Progenitor cell of endocrine pancreas (in vitro differentiated cells): ENCODE results near the gene GPRIN3. TPM values are rescaled to one million over a fixed set of nuclear protein-coding genes. Genes with fewer than 3 reads are reported as not detected.
A peak's percentile ranks its signal among the peaks of the same experiment; 100 is the strongest.
"Not testable (repeated sequence)": the region's sequence is repeated elsewhere in the genome, so short reads cannot be mapped to it uniquely, and the experiment has no call there.

Source experiments
- DNase-seq: peaks from one replicate; pipeline ENCODE4 v3.0.0; 2021; ENCODE audit warnings: low spot score; ENCODE audit not compliant: unreplicated experiment
- H3K27ac Mint-ChIP-seq: 2 replicates; pipeline ENCODE4 v1.8.0; 2021; ENCODE audit warnings: mild to moderate bottlenecking, moderate library complexity, mixed read lengths
- H3K27me3 Mint-ChIP-seq: 2 replicates; pipeline ENCODE4 v1.8.0; 2021; ENCODE audit warnings: mixed read lengths
- H3K36me3 Mint-ChIP-seq: 2 replicates; pipeline ENCODE4 v1.8.0; 2022; ENCODE audit warnings: mixed read lengths; ENCODE audit not compliant: insufficient read depth
- H3K4me1 Mint-ChIP-seq: 2 replicates; pipeline ENCODE4 v1.8.0; 2021; ENCODE audit warnings: low read depth, mixed read lengths
- H3K4me3 Mint-ChIP-seq: 2 replicates; pipeline ENCODE4 v1.8.0; 2021; ENCODE audit warnings: low read depth, mild to moderate bottlenecking, moderate library complexity, mixed read lengths
- H3K9me3 Mint-ChIP-seq: 2 replicates; pipeline ENCODE4 v1.8.0; 2021; ENCODE audit warnings: low read depth, mixed read lengths
- total RNA-seq: library from RNA; stranded (reverse); gene quantifications from 2 replicates; pipeline ENCODE4 v1.2.1, GENCODE V29; 2021
- TF ChIP-seq, protein P1 (sequence below): fragments of 200-600 bp; sonication (generic); IDR thresholded peaks from one replicate; pipeline ENCODE4 v1.5.0; 2021; ENCODE audit warnings: antibody characterized with exemption, mild to moderate bottlenecking; ENCODE audit not compliant: unreplicated experiment

GPRIN3 gene
- total RNA-seq, 1 donor from 2014 or later, result 16.0 TPM

DNA sequence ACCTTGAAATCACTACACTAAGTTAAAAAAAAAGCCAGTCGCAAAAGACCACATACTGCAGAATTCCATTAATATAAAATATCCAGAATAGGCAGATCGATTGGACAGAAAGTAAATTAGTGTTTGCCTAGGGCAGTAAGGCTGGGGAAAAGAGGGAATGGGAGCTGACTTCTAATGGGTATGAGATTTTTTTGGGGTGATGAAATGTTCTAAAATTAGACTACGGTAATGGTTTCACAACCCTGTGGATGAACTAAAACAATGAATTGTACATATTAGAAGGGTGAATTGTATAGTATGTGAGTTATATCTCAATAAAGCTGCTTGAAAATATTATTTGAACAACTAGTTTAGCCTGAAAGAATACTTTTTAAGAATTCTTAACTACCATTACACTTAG lies 6.7 kb upstream of the GPRIN3 start:
- Mint-ChIP-seq H3K4me3 (no peak overlapping the region), H3K27ac (no peak overlapping the region), H3K27me3 (no peaks in the 10 kb centered on the region), H3K9me3 (no peaks in the 10 kb centered on the region), H3K4me1 (peaks cover 5% of the 10 kb centered on the region), H3K36me3 (no peaks in the 10 kb centered on the region)
- no peak for DNase-seq
- TF ChIP-seq, protein P1, sequence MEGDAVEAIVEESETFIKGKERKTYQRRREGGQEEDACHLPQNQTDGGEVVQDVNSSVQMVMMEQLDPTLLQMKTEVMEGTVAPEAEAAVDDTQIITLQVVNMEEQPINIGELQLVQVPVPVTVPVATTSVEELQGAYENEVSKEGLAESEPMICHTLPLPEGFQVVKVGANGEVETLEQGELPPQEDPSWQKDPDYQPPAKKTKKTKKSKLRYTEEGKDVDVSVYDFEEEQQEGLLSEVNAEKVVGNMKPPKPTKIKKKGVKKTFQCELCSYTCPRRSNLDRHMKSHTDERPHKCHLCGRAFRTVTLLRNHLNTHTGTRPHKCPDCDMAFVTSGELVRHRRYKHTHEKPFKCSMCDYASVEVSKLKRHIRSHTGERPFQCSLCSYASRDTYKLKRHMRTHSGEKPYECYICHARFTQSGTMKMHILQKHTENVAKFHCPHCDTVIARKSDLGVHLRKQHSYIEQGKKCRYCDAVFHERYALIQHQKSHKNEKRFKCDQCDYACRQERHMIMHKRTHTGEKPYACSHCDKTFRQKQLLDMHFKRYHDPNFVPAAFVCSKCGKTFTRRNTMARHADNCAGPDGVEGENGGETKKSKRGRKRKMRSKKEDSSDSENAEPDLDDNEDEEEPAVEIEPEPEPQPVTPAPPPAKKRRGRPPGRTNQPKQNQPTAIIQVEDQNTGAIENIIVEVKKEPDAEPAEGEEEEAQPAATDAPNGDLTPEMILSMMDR, result no peak

DNA sequence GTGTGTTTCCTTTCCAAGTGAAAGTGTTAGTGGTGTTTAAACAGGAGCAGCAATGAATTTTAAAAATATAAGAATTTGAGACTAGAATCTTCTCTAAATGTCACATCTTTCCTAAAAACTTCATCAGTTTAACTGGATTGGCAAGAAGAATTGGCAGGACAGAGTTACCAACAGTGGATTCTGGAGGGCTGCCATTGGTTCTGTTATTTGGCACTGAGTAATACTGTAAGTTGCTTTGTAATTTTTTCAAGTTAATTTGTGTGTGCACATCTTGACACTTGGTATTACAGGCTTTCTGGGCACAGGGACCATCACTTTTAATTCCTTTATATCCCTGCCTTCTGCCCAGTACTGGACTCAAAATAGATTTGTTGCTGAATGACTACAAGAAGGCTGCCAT lies 4.5 kb upstream of the GPRIN3 start:
- Mint-ChIP-seq H3K4me3 (no peak overlapping the region), H3K4me1 (peaks cover 7% of the 10 kb centered on the region), H3K9me3 (no peaks in the 10 kb centered on the region), H3K27ac (no peak overlapping the region), H3K36me3 (no peaks in the 10 kb centered on the region), H3K27me3 (no peaks in the 10 kb centered on the region)
- TF ChIP-seq, protein P1, result no peak
- DNase-seq, result no peak

- Mint-ChIP-seq H3K27ac (no peak overlapping the region), H3K27me3 (no peaks in the 10 kb centered on the region), H3K36me3 (no peaks in the 10 kb centered on the region), H3K4me3 (no peak overlapping the region), H3K9me3 (no peaks in the 10 kb centered on the region), H3K4me1 (peaks cover 11% of the 10 kb centered on the region)
- TF ChIP-seq, protein P1, result no peak
- DNase-seq, result no peak
Measured at GRCh38 chr4:89311433-89311832, 3.8 kb upstream of the GPRIN3 start.

DNA sequence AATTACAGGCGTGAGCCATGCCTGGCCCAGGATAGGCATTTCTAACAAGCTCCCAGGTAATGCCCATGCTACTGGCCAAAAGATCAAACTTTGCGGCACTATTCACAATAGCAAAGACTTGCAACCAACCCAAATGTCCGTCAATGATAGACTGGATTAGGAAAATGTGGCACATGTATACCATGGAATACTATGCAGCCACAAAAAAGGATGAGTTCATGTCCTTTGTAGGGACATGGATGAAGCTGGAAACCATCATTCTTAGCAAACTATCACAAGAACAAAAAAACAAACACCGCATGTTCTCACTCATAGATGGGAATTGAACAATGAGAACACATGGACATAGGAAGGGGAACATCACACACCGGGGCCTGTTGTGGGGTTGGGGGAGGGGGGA lies 1.6 kb upstream of the GPRIN3 start:
- DNase-seq, H3K9me3 Mint-ChIP-seq, H3K27me3 Mint-ChIP-seq, H3K36me3 Mint-ChIP-seq, H3K4me3 Mint-ChIP-seq, H3K27ac Mint-ChIP-seq: not testable (repeated sequence)
- peaks cover 26% of the 10 kb centered on the region for H3K4me1 Mint-ChIP-seq

DNA sequence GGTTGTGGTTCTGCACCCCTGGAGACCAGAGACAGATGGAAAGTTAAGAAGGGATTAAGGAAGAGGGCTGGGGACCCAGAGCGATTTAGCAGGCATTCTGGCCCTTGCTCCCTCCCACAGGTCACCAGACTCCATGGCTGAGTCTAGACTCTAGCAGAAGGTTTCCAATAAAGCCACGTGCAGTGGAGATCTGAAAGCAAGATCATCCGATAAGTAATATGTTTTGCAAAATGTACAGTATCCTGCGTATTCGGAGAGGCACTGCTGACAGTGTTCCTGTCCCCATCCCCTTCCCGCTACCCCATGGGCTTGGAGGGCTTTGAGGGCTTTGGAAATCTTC lies 531 bp upstream of the GPRIN3 start:
- DNase-seq, result no peak
- Mint-ChIP-seq H3K27ac (no peak overlapping the region), H3K27me3 (no peaks in the 10 kb centered on the region), H3K36me3 (no peaks in the 10 kb centered on the region), H3K9me3 (no peaks in the 10 kb centered on the region), H3K4me3 (peak overlapping the region; percentile 85), H3K4me1 (peaks cover 32% of the 10 kb centered on the region)
- TF ChIP-seq, protein P1, result no peak

GRCh38 chr4:89307178-89307445 lies 488 bp downstream of the GPRIN3 start:
- H3K36me3 Mint-ChIP-seq, result no peaks in the 10 kb centered on the region
- H3K4me3 Mint-ChIP-seq, result peak overlapping the region; percentile 85
- TF ChIP-seq, protein P1, result no peak
- no peaks in the 10 kb centered on the region for H3K9me3 Mint-ChIP-seq
- peaks cover 32% of the 10 kb centered on the region for H3K4me1 Mint-ChIP-seq
- no peak for DNase-seq
- H3K27ac Mint-ChIP-seq, result peak overlapping the region; percentile 43
- H3K27me3 Mint-ChIP-seq, result no peaks in the 10 kb centered on the region
